BJ (cell line): Measurements from ENCODE around the gene KLC1. TPM values are rescaled to one million over a fixed set of nuclear protein-coding genes. Genes with fewer than 3 reads are reported as not detected.
A peak's percentile ranks its signal among the peaks of the same experiment; 100 is the strongest.
"Not testable (repeated sequence)": the region's sequence is repeated elsewhere in the genome, so short reads cannot be mapped to it uniquely, and the experiment has no call there.

Experiments used
- CTCF ChIA-PET: fragments of 350-600 bp; formaldehyde crosslinking; extraction: SDS; loops from one replicate; lab custom pipeline; 2021; ENCODE audit warnings: antibody characterized with exemption, inconsistent platforms; lab: Yijun Ruan, JAX
- POLR2A ChIA-PET: fragments of 300-600 bp; sonication (Branson Sonifier 250); formaldehyde crosslinking; extraction: SDS; loops from one replicate; lab custom pipeline; 2021; ENCODE audit warnings: antibody characterized with exemption; lab: Charles Lee
- DNase-seq: peaks from one replicate; pipeline ENCODE4 v3.0.0-alpha.2; 2011; ENCODE audit warnings: low read depth
- H3K27me3 ChIP-seq: 2 replicates; pipeline ENCODE4 v1.6.0; 2011; ENCODE audit warnings: low read length; ENCODE audit not compliant: control insufficient read depth, insufficient read depth
- H3K36me3 ChIP-seq: 2 replicates; pipeline ENCODE4 v1.5.1; 2011; ENCODE audit warnings: low read length; ENCODE audit not compliant: control insufficient read depth, insufficient read depth
- H3K4me3 ChIP-seq: 2 replicates; pipeline ENCODE4 v1.5.1; 2011; ENCODE audit warnings: low read depth, mild to moderate bottlenecking, control low read depth, low read length
- polyA plus RNA-seq: library from polyadenylated mRNA; depleted of rRNA; stranded (reverse); fragments of >200 nt; gene quantifications from 2 replicates; pipeline ENCODE4 v1.2.3, GENCODE V29; 2011
- TF ChIP-seq, protein P1 (sequence below): IDR thresholded peaks from 2 replicates; pipeline ENCODE4 v1.5.1; 2011; ENCODE audit warnings: low read depth, mild to moderate bottlenecking, control low read depth, inconsistent platforms, low read length, moderate library complexity; ENCODE audit not compliant: insufficient read depth

KLC1 gene
- polyA plus RNA-seq, 1 experiment: 112 TPM

GRCh38 chr14:103606963-103607668 lies 21.9 kb upstream of the KLC1 start:
- ChIA-PET CTCF (interaction anchor here (0.7 to 1.4 kb wide), 3 partner anchors 12 to 294 kb away, joined by 3 to 4 read pairs (median 3); no protein-coding TSS in a partner anchor), POLR2A (no interaction called here)
- Histone ChIP-seq H3K4me3 (no peak overlapping the region), H3K36me3 (no peaks in the 10 kb centered on the region), H3K27me3 (no peaks in the 10 kb centered on the region; the same call in 1 of the 2 replicates)
- TF ChIP-seq, protein P1, sequence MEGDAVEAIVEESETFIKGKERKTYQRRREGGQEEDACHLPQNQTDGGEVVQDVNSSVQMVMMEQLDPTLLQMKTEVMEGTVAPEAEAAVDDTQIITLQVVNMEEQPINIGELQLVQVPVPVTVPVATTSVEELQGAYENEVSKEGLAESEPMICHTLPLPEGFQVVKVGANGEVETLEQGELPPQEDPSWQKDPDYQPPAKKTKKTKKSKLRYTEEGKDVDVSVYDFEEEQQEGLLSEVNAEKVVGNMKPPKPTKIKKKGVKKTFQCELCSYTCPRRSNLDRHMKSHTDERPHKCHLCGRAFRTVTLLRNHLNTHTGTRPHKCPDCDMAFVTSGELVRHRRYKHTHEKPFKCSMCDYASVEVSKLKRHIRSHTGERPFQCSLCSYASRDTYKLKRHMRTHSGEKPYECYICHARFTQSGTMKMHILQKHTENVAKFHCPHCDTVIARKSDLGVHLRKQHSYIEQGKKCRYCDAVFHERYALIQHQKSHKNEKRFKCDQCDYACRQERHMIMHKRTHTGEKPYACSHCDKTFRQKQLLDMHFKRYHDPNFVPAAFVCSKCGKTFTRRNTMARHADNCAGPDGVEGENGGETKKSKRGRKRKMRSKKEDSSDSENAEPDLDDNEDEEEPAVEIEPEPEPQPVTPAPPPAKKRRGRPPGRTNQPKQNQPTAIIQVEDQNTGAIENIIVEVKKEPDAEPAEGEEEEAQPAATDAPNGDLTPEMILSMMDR: peak; percentile 52
- DNase-seq: peak; percentile 80

DNA sequence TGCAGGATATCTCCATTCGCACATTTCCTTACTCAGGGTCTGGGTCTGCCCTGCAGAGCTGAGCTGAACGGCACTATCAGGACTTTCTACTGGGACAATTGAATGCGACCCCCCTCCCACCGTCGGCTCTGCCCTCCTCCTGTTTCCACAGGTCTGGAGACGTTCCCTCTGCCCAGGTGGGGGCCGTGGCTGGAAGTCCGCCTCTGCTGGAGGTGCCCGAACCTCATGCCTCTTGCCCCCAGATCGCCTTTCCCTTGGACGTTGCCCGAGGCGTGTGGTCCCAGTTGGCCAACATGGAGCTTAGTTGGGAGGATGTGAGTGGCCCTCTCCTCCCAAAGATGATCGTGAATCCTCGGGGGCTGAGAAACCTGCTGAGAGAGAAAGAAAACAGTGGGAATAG lies 21.2 kb upstream of the KLC1 start:
- DNase-seq: no peak
- POLR2A ChIA-PET: no interaction called here
- H3K27me3 ChIP-seq: no peaks in the 10 kb centered on the region; the same call in 1 of the 2 replicates
- CTCF ChIA-PET: interaction anchor here (0.6 to 0.9 kb wide), 2 partner anchors 11 to 457 kb away, joined by 3 to 4 read pairs; no protein-coding TSS in a partner anchor
- no peak overlapping the region for H3K4me3 ChIP-seq
- TF ChIP-seq, protein P1: no peak
- H3K36me3 ChIP-seq: no peaks in the 10 kb centered on the region

- CTCF ChIA-PET, POLR2A ChIA-PET: not testable (repeated sequence)
Measured at GRCh38 chr14:103609081-103609480, 19.9 kb upstream of the KLC1 start.

DNA sequence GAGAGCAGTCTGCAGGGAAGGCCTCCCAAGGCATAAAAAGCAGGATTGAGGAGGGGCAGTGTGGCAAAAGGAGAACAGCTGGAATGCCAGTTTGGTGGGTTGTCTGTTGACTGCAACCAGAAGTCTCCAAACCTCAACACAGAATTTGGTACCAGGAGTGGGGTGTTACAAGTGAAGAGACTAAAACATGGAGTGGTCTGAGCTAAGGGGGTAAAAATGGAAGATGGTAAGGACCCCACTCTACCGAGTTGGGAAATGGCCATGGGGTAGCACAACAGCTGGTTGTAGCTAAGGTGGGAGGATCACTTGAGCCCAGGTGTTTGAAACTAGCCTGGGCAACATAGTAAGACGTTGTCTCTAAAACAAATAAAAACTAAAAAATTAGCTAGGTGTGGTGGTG lies 17.8 kb upstream of the KLC1 start:
- ChIA-PET CTCF (no interaction called here), POLR2A (no interaction called here)
- Histone ChIP-seq H3K4me3 (no peak overlapping the region), H3K36me3 (no peaks in the 10 kb centered on the region), H3K27me3 (no peaks in the 10 kb centered on the region; the same call in 1 of the 2 replicates)
- no peak for DNase-seq
- TF ChIP-seq, protein P1: no peak

More at GRCh38 chr14:103609081-103609480, 19.9 kb upstream of the KLC1 start:
- not testable (repeated sequence) for H3K36me3 ChIP-seq, H3K4me3 ChIP-seq, DNase-seq, H3K27me3 ChIP-seq

GRCh38 chr14:103613517-103613916 lies 15.5 kb upstream of the KLC1 start:
- no peaks in the 10 kb centered on the region for H3K36me3 ChIP-seq
- ChIA-PET CTCF (interaction anchor here (0.9 kb wide), 1 partner anchor 9 kb away, joined by 3 read pairs; no protein-coding TSS in a partner anchor), POLR2A (no interaction called here)
- no peaks in the 10 kb centered on the region for H3K27me3 ChIP-seq
- TF ChIP-seq, protein P1: no peak
- H3K4me3 ChIP-seq: no peak overlapping the region
- DNase-seq: no peak
